ENCODE results near the gene TNNT2.

GRCh38 chr1:201426479-201427310 lies 49.2 kb upstream of the TNNT2 start:
- no peak for TF ChIP-seq POLR2AphosphoS5 (IDR thresholded peaks at IDR 0.05; ENCODE audit: low read depth, low read length)
- no peak for TF ChIP-seq POLR2A (IDR thresholded peaks at IDR 0.05; ENCODE audit: low read depth, low read length)
- TF ChIP-seq TAF1 (IDR thresholded peaks at IDR 0.05; ENCODE audit: low read depth, low read length), result no peak
